Measurements from ENCODE around the gene TNFAIP1.
A peak's percentile ranks its signal among the peaks of the same experiment; 100 is the strongest.
"Not testable (repeated sequence)": the region's sequence is repeated elsewhere in the genome, so short reads cannot be mapped to it uniquely, and the experiment has no call there.

TNFAIP1 gene

DNA sequence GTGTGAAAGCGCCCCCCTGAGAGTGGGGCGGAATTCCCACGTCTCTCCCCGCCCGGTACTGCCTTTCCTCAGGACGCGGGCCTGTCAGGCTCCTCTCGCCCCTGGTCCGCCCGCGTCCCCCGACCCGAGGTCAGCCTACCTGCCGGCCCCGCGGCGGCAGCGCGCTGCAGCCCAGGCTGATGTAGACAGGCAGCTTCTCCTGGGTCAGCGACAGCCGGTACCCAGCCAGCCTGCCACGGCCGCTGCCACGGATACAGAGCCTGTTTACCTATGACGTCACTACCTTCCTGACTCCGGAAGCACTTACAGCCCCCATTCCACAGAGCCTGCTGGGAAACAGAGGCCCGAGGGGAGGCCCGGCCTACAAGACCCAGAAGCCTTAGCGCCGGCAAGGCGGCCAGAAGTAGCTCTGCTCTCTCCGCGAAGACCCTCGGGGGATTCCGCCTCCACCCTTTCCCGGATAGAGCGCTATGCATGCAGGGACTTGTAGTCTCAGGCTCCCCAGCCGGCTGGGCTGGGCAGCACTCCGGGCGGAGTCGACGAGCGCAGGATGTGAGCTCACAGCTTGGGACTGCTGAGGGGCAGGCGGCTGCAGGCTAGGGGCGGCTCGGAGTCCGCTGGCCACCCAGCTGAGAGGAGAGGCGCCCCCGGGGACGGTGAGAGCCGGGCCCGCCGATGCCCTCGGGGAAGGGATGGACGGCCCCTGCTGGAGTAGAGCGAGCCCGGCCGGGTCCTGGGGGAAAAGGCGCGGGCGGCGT, at the start of gene TNFAIP1, which contains the start of gene IFT20:
Gene TNFAIP1 (plus strand): TSS at position 561 of the 758 bp plus-strand sequence. CDS start 3,761 bp downstream, outside the sequence.
Gene IFT20 (minus strand): TSS at position 272 of the 758 bp plus-strand sequence. CDS start 3,487 bp downstream, outside the sequence.
- no peak for TF ChIP-seq ZNF274 (IDR thresholded peaks at IDR 0.05; ENCODE audit: low read depth, low read length)
- H3K4me3 ChIP-seq (ENCODE audit: low read length), result peak within 1 kb of the TSS; percentile 96

- no peak for TF ChIP-seq ZNF274 (IDR thresholded peaks at IDR 0.05; ENCODE audit: low read depth, low read length)
These were observed 49.6 kb upstream of the TNFAIP1 start for GRCh38 chr17:28285965-28286364.

DNA sequence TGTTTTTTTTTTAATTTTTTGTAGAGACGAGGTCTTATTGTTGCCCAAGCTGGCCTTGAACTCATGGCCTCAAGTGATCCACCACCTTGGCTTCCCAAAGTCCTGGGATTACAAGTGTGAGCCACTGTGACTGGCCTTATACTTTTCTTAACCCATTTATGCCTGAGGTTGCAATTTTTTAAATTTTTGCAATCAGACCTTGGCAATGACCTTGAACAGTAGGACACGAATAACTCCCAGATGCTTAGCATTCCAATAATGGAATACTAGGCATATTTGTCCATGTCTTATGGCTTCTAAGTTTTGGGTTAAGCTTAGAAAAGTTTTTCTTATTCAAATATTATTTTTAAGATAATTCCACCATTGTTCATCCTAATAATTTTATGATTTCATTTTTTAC, 44.9 kb upstream of the TNFAIP1 start:
- no peak overlapping the region for H3K4me3 ChIP-seq (ENCODE audit: low read length)
- TF ChIP-seq ZNF274 (IDR thresholded peaks at IDR 0.05; ENCODE audit: low read depth, low read length), result no peak

More at GRCh38 chr17:28285965-28286364, 49.6 kb upstream of the TNFAIP1 start:
- H3K4me3 ChIP-seq (ENCODE audit: low read length), result no peak overlapping the region

GRCh38 chr17:28291780-28292330, 43.7 kb upstream of the TNFAIP1 start:
- no peak overlapping the region for H3K4me3 ChIP-seq (ENCODE audit: low read length)
- TF ChIP-seq ZNF274 (IDR thresholded peaks at IDR 0.05; ENCODE audit: low read depth, low read length), result no peak

DNA sequence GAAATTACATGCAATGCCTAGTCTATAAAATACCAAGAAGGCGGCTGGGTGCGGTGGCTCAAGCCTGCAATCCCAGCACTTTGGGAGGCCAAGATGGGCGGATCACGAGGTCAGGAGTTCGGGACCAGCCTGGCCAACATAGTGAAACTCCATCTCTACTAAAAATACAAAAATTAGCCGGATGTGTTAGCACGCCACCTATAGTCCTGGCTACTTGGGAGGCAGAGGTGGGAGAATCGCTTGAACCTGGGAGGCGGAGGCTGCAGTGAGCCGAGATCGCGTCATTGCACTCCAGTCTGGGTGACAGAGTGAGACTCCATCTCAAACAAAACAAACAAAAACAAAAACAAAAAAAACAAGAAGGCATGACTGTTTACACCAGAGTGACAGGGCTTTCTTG, 42.7 kb upstream of the TNFAIP1 start:
- H3K4me3 ChIP-seq (ENCODE audit: low read length), result not testable (repeated sequence)

DNA sequence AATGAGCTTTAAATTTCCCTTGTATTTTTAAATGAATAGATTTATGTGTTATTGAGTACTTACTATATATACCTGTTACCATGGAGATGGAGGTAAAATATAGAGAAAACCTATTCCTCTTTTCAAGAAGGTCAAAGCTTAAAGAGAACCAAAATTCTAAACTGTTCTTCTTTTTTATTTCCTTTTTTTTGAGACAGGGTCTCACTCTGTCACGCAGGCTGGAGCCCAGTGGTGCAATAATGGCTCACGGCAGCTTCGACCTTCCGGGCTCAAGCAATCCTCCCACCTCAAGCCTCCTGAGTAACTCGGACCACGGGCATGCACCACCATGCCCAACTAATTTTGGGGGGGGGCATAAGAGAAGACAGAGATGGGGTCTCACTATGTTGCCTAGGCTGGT, 41.6 kb upstream of the TNFAIP1 start:
- no peak for TF ChIP-seq ZNF274 (IDR thresholded peaks at IDR 0.05; ENCODE audit: low read depth, low read length)
- H3K4me3 ChIP-seq (ENCODE audit: low read length), result no peak overlapping the region

- no peak for TF ChIP-seq ZNF274 (IDR thresholded peaks at IDR 0.05; ENCODE audit: low read depth, low read length)
- H3K4me3 ChIP-seq (ENCODE audit: low read length), result no peak overlapping the region
These were observed 39.6 kb upstream of the TNFAIP1 start for GRCh38 chr17:28295677-28296578.

- H3K4me3 ChIP-seq (ENCODE audit: low read length), result no peak overlapping the region
- TF ChIP-seq ZNF274 (IDR thresholded peaks at IDR 0.05; ENCODE audit: low read depth, low read length), result no peak
These were observed 37.1 kb upstream of the TNFAIP1 start for GRCh38 chr17:28298449-28298848.

DNA sequence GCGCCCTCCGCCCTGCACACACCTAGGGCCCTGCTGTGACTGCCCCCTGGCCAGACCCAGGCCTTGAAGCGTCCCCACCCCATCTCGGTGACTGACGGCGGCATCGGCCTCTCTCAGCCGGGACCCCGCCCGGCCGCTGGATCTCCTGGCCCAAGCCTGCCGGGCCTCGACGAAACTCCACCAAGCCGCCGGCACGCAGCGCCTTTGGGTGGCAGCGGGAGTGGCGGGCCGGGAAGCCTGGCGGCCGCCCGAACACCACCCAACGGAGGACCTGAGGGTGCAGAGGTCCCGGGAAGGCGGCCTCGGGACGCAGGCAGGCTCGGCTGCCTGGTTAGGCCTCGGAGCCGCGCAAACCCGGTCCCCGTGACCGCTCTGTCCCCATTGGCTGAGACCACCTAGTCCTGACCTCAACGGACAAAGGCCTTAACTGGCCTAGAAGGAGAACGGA, 28.6 kb upstream of the TNFAIP1 start:
- TF ChIP-seq ZNF274 (IDR thresholded peaks at IDR 0.05; ENCODE audit: low read depth, low read length), result no peak
- no peak overlapping the region for H3K4me3 ChIP-seq (ENCODE audit: low read length)

DNA sequence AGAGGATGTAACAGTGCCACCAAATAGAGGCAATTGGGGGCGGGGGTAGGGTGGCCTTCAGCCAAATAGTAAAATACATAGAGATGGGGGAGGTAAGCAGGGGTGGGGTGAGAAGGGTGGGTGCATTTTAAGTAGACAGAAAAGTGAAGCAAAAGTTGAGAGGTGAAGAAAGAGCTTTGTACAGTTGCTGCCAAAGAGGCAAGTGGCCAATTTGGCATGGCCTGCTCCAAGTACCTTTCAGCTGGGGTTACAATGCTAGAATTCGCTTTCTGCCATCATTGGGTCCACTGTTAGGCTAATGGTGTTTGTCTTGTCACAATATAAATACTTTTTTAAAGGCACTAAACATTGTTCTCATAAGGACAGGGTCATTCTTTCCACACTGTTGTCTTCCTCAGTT, 21.7 kb upstream of the TNFAIP1 start:
- H3K4me3 ChIP-seq (ENCODE audit: low read length), result no peak overlapping the region
- TF ChIP-seq ZNF274 (IDR thresholded peaks at IDR 0.05; ENCODE audit: low read depth, low read length), result no peak

GRCh38 chr17:28315846-28316705, 19.5 kb upstream of the TNFAIP1 start:
- no peak for TF ChIP-seq ZNF274 (IDR thresholded peaks at IDR 0.05; ENCODE audit: low read depth, low read length)
- H3K4me3 ChIP-seq (ENCODE audit: low read length), result no peak overlapping the region

GRCh38 chr17:28317099-28317965, 18.2 kb upstream of the TNFAIP1 start:
- no peak for TF ChIP-seq ZNF274 (IDR thresholded peaks at IDR 0.05; ENCODE audit: low read depth, low read length)
- no peak overlapping the region for H3K4me3 ChIP-seq (ENCODE audit: low read length)
